ENCODE measurements around the gene SLIT1.

DNA sequence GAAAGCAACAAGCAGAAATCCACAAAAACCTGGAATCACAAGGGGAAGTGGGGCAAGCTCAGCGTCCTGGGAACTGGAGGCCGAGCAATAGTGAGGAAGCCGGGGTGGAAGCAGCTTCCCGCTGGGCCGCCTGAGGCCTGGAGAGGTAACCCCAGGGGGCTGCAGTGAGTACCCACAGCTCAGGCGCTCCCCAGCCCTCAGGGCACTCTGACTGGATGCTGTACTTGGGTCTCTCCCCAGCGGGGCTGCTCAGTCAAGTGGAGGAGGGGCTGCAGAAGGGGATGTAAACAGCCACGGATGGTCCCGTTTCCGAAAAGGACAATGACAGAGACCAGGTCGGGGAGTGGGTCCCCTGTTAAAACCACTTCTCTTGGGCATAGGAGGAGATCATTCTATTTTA is 50.3 kb downstream of the SLIT1 start:
- TF ChIP-seq POLR2A (IDR thresholded peaks at IDR 0.05): no peak
- TF ChIP-seq, protein P1, sequence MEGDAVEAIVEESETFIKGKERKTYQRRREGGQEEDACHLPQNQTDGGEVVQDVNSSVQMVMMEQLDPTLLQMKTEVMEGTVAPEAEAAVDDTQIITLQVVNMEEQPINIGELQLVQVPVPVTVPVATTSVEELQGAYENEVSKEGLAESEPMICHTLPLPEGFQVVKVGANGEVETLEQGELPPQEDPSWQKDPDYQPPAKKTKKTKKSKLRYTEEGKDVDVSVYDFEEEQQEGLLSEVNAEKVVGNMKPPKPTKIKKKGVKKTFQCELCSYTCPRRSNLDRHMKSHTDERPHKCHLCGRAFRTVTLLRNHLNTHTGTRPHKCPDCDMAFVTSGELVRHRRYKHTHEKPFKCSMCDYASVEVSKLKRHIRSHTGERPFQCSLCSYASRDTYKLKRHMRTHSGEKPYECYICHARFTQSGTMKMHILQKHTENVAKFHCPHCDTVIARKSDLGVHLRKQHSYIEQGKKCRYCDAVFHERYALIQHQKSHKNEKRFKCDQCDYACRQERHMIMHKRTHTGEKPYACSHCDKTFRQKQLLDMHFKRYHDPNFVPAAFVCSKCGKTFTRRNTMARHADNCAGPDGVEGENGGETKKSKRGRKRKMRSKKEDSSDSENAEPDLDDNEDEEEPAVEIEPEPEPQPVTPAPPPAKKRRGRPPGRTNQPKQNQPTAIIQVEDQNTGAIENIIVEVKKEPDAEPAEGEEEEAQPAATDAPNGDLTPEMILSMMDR (IDR thresholded peaks at IDR 0.05): no peak

Data from testis (tissue), 2 donors.